SK-N-SH treated with all-trans-retinoic acid at 6 μM for 48 hours (cell line): ENCODE measurements around the gene DIP2C.

Experiments
- ATAC-seq: fragments of 200-7000 bp; cut with Tn5 transposase; 3 replicates; pipeline ENCODE4 v1.9.1; 2020; ENCODE audit warnings: mild to moderate bottlenecking, moderate library complexity
- CREB5 ChIP-seq: fragments of 250-450 bp; sonication (Bioruptor Pico); IDR thresholded peaks from 2 replicates; pipeline ENCODE4 v1.5.1; 2020; ENCODE audit warnings: low read depth, mild to moderate bottlenecking, moderate library complexity
- CSDC2 ChIP-seq: fragments of 250-450 bp; sonication (Bioruptor Pico); IDR thresholded peaks from 2 replicates; pipeline ENCODE4 v1.5.0; 2020; ENCODE audit warnings: mild to moderate bottlenecking, moderate library complexity
- CSRNP3 ChIP-seq: fragments of 250-450 bp; sonication (Bioruptor Pico); IDR thresholded peaks from 2 replicates; pipeline ENCODE4 v1.5.1; 2021; ENCODE audit warnings: mild to moderate bottlenecking, moderate library complexity
- ESRRG ChIP-seq: fragments of 250-450 bp; sonication (Bioruptor Pico); IDR thresholded peaks from 2 replicates; pipeline ENCODE4 v1.6.1; 2021; ENCODE audit warnings: mild to moderate bottlenecking
- GLIS3 ChIP-seq: fragments of 250-450 bp; sonication (Bioruptor Pico); IDR thresholded peaks from 2 replicates; pipeline ENCODE4 v1.5.0; 2020; ENCODE audit warnings: mild to moderate bottlenecking, moderate library complexity
- ISL1 ChIP-seq: fragments of 250-450 bp; sonication (Bioruptor Pico); IDR thresholded peaks from 2 replicates; pipeline ENCODE4 v2.1.2; 2022; ENCODE audit warnings: mild to moderate bottlenecking, moderate library complexity
- OSR1 ChIP-seq: fragments of 250-450 bp; sonication (Bioruptor Pico); IDR thresholded peaks from 2 replicates; pipeline ENCODE4 v1.8.0; 2022; ENCODE audit warnings: moderate library complexity, mild to moderate bottlenecking, inconsistent platforms
- PATZ1 ChIP-seq: fragments of 250-450 bp; sonication (Bioruptor Pico); IDR thresholded peaks from 2 replicates; pipeline ENCODE4 v1.8.0; 2020; ENCODE audit warnings: mild to moderate bottlenecking, moderate library complexity, borderline replicate concordance
- POU6F1 ChIP-seq: fragments of 250-450 bp; sonication (Bioruptor Pico); IDR thresholded peaks from 2 replicates; pipeline ENCODE4 v1.8.0; 2021; ENCODE audit warnings: low read depth, mild to moderate bottlenecking, moderate library complexity, borderline replicate concordance
- PPARA ChIP-seq: fragments of 250-450 bp; sonication (Bioruptor Pico); IDR thresholded peaks from 2 replicates; pipeline ENCODE4 v1.5.0; 2020; ENCODE audit warnings: mild to moderate bottlenecking, borderline replicate concordance
- RARB ChIP-seq: fragments of 250-450 bp; sonication (Bioruptor Pico); IDR thresholded peaks from 2 replicates; pipeline ENCODE4 v1.8.0; 2021; ENCODE audit warnings: mild to moderate bottlenecking, moderate library complexity
- TCF4 ChIP-seq: fragments of 250-450 bp; sonication (Bioruptor Pico); IDR thresholded peaks from 2 replicates; pipeline ENCODE4 v1.8.0; 2021; ENCODE audit warnings: mild to moderate bottlenecking, moderate library complexity, borderline replicate concordance
- ZC3H10 ChIP-seq: fragments of 250-450 bp; sonication (Bioruptor Pico); IDR thresholded peaks from 2 replicates; pipeline ENCODE4 v1.5.1; 2021; ENCODE audit warnings: mild to moderate bottlenecking, moderate library complexity
- ZFP3 ChIP-seq: fragments of 250-450 bp; sonication (Bioruptor Pico); IDR thresholded peaks from 2 replicates; pipeline ENCODE4 v1.5.0; 2020; ENCODE audit warnings: mild to moderate bottlenecking, moderate library complexity
- ZFP30 ChIP-seq: fragments of 450-650 bp; formaldehyde crosslinking; IDR thresholded peaks from 2 replicates; pipeline ENCODE4 v1.5.0; 2022; ENCODE audit warnings: mild to moderate bottlenecking, moderate library complexity
- ZNF565 ChIP-seq: fragments of 450-650 bp; formaldehyde crosslinking; conservative IDR thresholded peaks from 2 replicates; pipeline ENCODE4 v1.5.0; 2020; ENCODE audit warnings: low read depth, mild to moderate bottlenecking, moderate library complexity
- ZNF70 ChIP-seq: fragments of 450-650 bp; formaldehyde crosslinking; IDR thresholded peaks from 2 replicates; pipeline ENCODE4 v1.5.0; 2020; ENCODE audit warnings: mild to moderate bottlenecking, moderate library complexity

Gene DIP2C

GRCh38 chr10:454860-455259, 234.6 kb downstream of the DIP2C start:
- TF ChIP-seq ISL1 (CRISPR knock-in tag) (peak; percentile 44), ZNF565 (CRISPR knock-in tag) (no peak), ZFP3 (CRISPR knock-in tag) (peak; percentile 38; the same call in 1 of the 2 replicates), PPARA (no peak)
- ATAC-seq: peak; percentile 99

GRCh38 chr10:453647-454046, 235.8 kb downstream of the DIP2C start:
- ATAC-seq: no peak
- TF ChIP-seq ISL1 (CRISPR knock-in tag) (no peak), ZC3H10 (CRISPR knock-in tag) (no peak), ESRRG (CRISPR knock-in tag) (no peak), CSDC2 (CRISPR knock-in tag) (no peak), OSR1 (no peak)

GRCh38 chr10:452512-453426, 236.7 kb downstream of the DIP2C start:
- no peak for ATAC-seq

GRCh38 chr10:451856-452255, 237.6 kb downstream of the DIP2C start:
- no peak for TF ChIP-seq TCF4
- no peak for TF ChIP-seq POU6F1 (CRISPR knock-in tag)
- no peak for TF ChIP-seq CREB5 (CRISPR knock-in tag)
- TF ChIP-seq GLIS3 (CRISPR knock-in tag): no peak
- no peak for TF ChIP-seq OSR1
- no peak for TF ChIP-seq ZC3H10 (CRISPR knock-in tag)
- TF ChIP-seq PATZ1 (CRISPR knock-in tag): no peak
- no peak for TF ChIP-seq ZFP30 (CRISPR knock-in tag)
- TF ChIP-seq PPARA: no peak
- no peak for ATAC-seq

More at GRCh38 chr10:452512-453426, 236.7 kb downstream of the DIP2C start:
- TF ChIP-seq TCF4 (peak; percentile 17; the same call in 1 of the 2 replicates), CSRNP3 (CRISPR knock-in tag) (no peak)

- no peak for TF ChIP-seq ZNF70 (CRISPR knock-in tag)
- TF ChIP-seq PATZ1 (CRISPR knock-in tag): no peak
- no peak for TF ChIP-seq RARB (CRISPR knock-in tag)
- TF ChIP-seq OSR1: no peak
- ATAC-seq: no peak
These were observed 238.4 kb downstream of the DIP2C start for GRCh38 chr10:451021-451471.
